PC-3 (cell line): Measurements from ENCODE around the gene MTM1. TPM values are rescaled to one million over a fixed set of nuclear protein-coding genes. Genes with fewer than 3 reads are reported as not detected.

Source experiments
- ATAC-seq: fragments of 200-7000 bp; cut with Tn5 transposase; 2 replicates; pipeline ENCODE4 v1.9.1; 2020; ENCODE audit warnings: mild to moderate bottlenecking, moderate library complexity
- BruUV-seq: library from RNA; stranded (reverse); fragments of 400-500 nt; replicated peaks from 2 replicates; lab custom pipeline; 2021; lab: Mats Ljungman, UMichigan
- CTCF ChIA-PET: fragments of 300-600 bp; sonication (Branson Sonifier 250); formaldehyde crosslinking; loops from one replicate; lab custom pipeline; 2022; ENCODE audit warnings: antibody characterized with exemption; lab: Charles Lee
- POLR2A ChIA-PET: fragments of 300-600 bp; sonication (Branson Sonifier 250); formaldehyde crosslinking; loops from one replicate; lab custom pipeline; 2022; ENCODE audit warnings: antibody characterized with exemption; ENCODE audit not compliant: unreplicated experiment; lab: Charles Lee
- DNase-seq: peaks from one replicate; pipeline ENCODE4 v3.0.0-alpha.2; 2015
- H2AFZ ChIP-seq: fragments of 300-600 bp; sonication (generic); 2 replicates; pipeline ENCODE4 v1.6.0; 2016; ENCODE audit warnings: antibody characterized with exemption, low read length
- H3F3A ChIP-seq: fragments of 300-600 bp; sonication (generic); one replicate; pipeline ENCODE4 v1.6.0; 2017; ENCODE audit warnings: antibody characterized with exemption, low read length, control low read depth, mild to moderate bottlenecking; ENCODE audit not compliant: unreplicated experiment
- H3K27ac ChIP-seq: fragments of 300-600 bp; sonication (generic); 2 replicates; pipeline ENCODE4 v1.5.1; 2016; ENCODE audit warnings: mild to moderate bottlenecking, low read length
- H3K27me3 ChIP-seq: fragments of 300-600 bp; sonication (generic); 2 replicates; pipeline ENCODE4 v1.6.1; 2016; ENCODE audit warnings: low read length, mixed read lengths
- H3K36me3 ChIP-seq: fragments of 300-600 bp; sonication (generic); 2 replicates; pipeline ENCODE4 v1.6.1; 2016; ENCODE audit warnings: low read depth, mixed run types, low read length, mixed read lengths
- H3K4me1 ChIP-seq: fragments of 300-600 bp; sonication (generic); 2 replicates; pipeline ENCODE4 v1.5.1; 2016; ENCODE audit warnings: low read length; ENCODE audit not compliant: insufficient read depth
- H3K4me2 ChIP-seq: fragments of 300-600 bp; sonication (generic); 2 replicates; pipeline ENCODE4 v1.6.0; 2016; ENCODE audit warnings: low read length
- H3K4me3 ChIP-seq: fragments of 300-600 bp; sonication (generic); 2 replicates; pipeline ENCODE4 v1.5.1; 2016; ENCODE audit warnings: mild to moderate bottlenecking, low read length, mixed read lengths
- H3K79me2 ChIP-seq: fragments of 300-600 bp; sonication (generic); 2 replicates; pipeline ENCODE4 v1.6.1; 2017; ENCODE audit warnings: low read length, mixed read lengths
- H3K9ac ChIP-seq: fragments of 300-600 bp; sonication (generic); 2 replicates; pipeline ENCODE4 v1.6.0; 2016; ENCODE audit warnings: mild to moderate bottlenecking, low read length
- H3K9me2 ChIP-seq: fragments of 300-600 bp; sonication (generic); replicated peaks from 2 replicates; pipeline ENCODE4 v1.6.1; 2016; ENCODE audit warnings: mixed run types, low read length, mixed read lengths
- H3K9me3 ChIP-seq: fragments of 300-600 bp; sonication (generic); 2 replicates; pipeline ENCODE4 v1.6.1; 2016; ENCODE audit warnings: low read length, mixed read lengths
- H4K20me1 ChIP-seq: fragments of 300-600 bp; sonication (generic); 2 replicates; pipeline ENCODE4 v1.6.1; 2016; ENCODE audit warnings: low read length, mixed read lengths
- EZH2 ChIP-seq: fragments of 300-600 bp; sonication (generic); IDR thresholded peaks from one replicate; pipeline ENCODE4 v1.6.1; 2017; ENCODE audit warnings: antibody characterized with exemption, mild to moderate bottlenecking, low read length; ENCODE audit not compliant: unreplicated experiment
- EZH2phosphoT487 ChIP-seq: fragments of 300-600 bp; sonication (generic); IDR thresholded peaks from 2 replicates; pipeline ENCODE4 v1.6.1; 2018; ENCODE audit warnings: mild to moderate bottlenecking, antibody characterized with exemption, low read length, borderline replicate concordance
- intact Hi-C: fragments of 100-400 bp; cut with micrococcal nuclease; formaldehyde crosslinking; loops from 2 replicates; pipeline ENCODE4 v1.9.0; 2023
- total RNA-seq: library from RNA; depleted of rRNA; stranded (reverse); fragments of >200 nt; gene quantifications from 2 replicates; pipeline ENCODE4 v1.2.3, GENCODE V29; 2014
- TF ChIP-seq, protein P1 (sequence below): fragments of 300-600 bp; sonication (generic); conservative IDR thresholded peaks from 2 replicates; pipeline ENCODE4 v1.5.1; 2017; ENCODE audit warnings: antibody characterized with exemption, low read depth, mild to moderate bottlenecking, low read length

Gene MTM1
- total RNA-seq, 1 experiment from 2014 or later = 13.7 TPM

DNA sequence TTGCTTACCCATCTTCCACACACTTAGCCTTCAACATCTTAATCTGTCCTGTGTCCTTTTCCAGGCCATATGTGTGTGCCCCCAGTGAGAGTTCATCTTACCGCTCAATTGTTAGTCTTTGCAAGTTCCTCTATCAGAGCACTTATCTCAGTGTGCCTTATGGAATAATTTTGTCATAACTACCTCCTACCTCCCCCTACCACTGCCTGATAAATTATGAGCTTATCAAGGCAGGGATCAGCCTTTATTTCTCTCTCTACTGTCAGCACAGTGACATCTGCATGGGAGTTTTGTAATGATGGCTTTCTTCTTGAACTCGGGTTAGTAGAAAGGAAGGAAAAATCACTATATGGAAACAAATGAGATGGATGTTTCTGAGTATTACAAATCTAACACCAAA is 53.2 kb downstream of the MTM1 start:
- no TSS peak for BruUV-seq
- Histone ChIP-seq H4K20me1 (no peaks in the 10 kb centered on the region), H3K4me2 (no peak overlapping the region), H3K79me2 (no peaks in the 10 kb centered on the region), H3K4me3 (no peak overlapping the region), H3K9me3 (no peaks in the 10 kb centered on the region), H3F3A (no peaks in the 10 kb centered on the region), H3K9ac (no peak overlapping the region), H3K27ac (no peak overlapping the region), H3K27me3 (no peaks in the 10 kb centered on the region), H3K9me2 (no peaks in the 10 kb centered on the region), H2AFZ (no peak overlapping the region), H3K36me3 (no peaks in the 10 kb centered on the region), H3K4me1 (no peaks in the 10 kb centered on the region)
- DNase-seq (no peak), ATAC-seq (no peak)
- no peak for TF ChIP-seq EZH2
- TF ChIP-seq, protein P1, sequence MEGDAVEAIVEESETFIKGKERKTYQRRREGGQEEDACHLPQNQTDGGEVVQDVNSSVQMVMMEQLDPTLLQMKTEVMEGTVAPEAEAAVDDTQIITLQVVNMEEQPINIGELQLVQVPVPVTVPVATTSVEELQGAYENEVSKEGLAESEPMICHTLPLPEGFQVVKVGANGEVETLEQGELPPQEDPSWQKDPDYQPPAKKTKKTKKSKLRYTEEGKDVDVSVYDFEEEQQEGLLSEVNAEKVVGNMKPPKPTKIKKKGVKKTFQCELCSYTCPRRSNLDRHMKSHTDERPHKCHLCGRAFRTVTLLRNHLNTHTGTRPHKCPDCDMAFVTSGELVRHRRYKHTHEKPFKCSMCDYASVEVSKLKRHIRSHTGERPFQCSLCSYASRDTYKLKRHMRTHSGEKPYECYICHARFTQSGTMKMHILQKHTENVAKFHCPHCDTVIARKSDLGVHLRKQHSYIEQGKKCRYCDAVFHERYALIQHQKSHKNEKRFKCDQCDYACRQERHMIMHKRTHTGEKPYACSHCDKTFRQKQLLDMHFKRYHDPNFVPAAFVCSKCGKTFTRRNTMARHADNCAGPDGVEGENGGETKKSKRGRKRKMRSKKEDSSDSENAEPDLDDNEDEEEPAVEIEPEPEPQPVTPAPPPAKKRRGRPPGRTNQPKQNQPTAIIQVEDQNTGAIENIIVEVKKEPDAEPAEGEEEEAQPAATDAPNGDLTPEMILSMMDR = no peak
- no peak for TF ChIP-seq EZH2phosphoT487
- intact Hi-C loops = no loop called here
- CTCF ChIA-PET = no interaction called here
- POLR2A ChIA-PET = no interaction called here

DNA sequence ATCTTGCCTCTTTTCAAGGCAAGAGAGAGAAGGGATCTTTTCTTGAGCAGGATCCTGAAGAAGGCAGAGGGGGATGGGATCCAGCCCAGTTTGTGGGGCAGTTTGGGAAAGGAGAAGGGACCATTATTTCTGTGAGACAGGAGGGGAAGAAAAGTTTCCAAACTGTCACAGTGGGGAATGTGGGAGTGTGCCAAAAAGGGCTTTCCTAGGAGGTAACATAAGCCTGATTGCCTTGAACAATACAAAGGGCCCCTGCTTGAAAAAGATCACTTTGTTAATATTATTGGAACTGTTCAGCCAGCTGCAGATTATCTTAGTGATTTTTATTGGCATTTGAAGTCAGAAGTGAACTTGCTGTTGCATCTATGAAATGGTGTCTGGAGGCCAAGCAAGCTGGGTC is 55.2 kb downstream of the MTM1 start:
- H3F3A ChIP-seq = no peaks in the 10 kb centered on the region
- H3K27ac ChIP-seq = no peak overlapping the region
- H3K9me2 ChIP-seq = no peaks in the 10 kb centered on the region
- intact Hi-C loops = no loop called here
- no peak overlapping the region for H2AFZ ChIP-seq
- no peak for DNase-seq
- H4K20me1 ChIP-seq = no peaks in the 10 kb centered on the region
- no peak overlapping the region for H3K9ac ChIP-seq
- CTCF ChIA-PET = no interaction called here
- no peaks in the 10 kb centered on the region for H3K79me2 ChIP-seq
- H3K27me3 ChIP-seq = no peaks in the 10 kb centered on the region
- no peaks in the 10 kb centered on the region for H3K4me1 ChIP-seq
- H3K9me3 ChIP-seq = no peaks in the 10 kb centered on the region
- POLR2A ChIA-PET = no interaction called here
- H3K4me3 ChIP-seq = no peak overlapping the region
- TF ChIP-seq EZH2 (no peak), EZH2phosphoT487 (no peak)
- TF ChIP-seq, protein P1 = no peak
- ATAC-seq = no peak
- no peak overlapping the region for H3K4me2 ChIP-seq
- BruUV-seq = no TSS peak
- H3K36me3 ChIP-seq = no peaks in the 10 kb centered on the region

DNA sequence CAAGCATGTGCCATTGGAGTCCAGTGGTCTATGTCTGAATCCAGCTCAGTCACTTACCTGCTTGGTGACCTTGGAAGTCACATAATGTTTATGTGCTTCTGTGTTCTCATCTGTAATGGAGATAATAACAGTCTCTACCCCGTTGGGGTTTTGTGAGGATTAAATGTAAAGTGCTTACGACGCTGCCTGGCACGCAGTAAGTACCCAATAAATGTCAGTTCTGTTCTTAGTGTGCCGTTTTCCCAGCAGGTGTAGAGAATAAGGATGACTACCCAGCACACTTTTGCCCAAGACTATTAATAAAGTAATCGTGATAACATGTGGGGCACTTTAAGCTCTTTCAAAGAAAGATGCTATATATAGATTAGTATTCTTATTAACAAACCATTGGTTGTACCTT is 56.7 kb downstream of the MTM1 start:
- BruUV-seq = no TSS peak
- H3K4me2 ChIP-seq = no peak overlapping the region
- intact Hi-C loops = no loop called here
- H3K9me2 ChIP-seq = no peaks in the 10 kb centered on the region
- ChIA-PET POLR2A (no interaction called here), CTCF (no interaction called here)
- H4K20me1 ChIP-seq = no peaks in the 10 kb centered on the region
- H3K4me1 ChIP-seq = no peaks in the 10 kb centered on the region
- H3K9me3 ChIP-seq = no peaks in the 10 kb centered on the region
- H3K27ac ChIP-seq = no peak overlapping the region
- H3K9ac ChIP-seq = no peak overlapping the region
- H3K79me2 ChIP-seq = no peaks in the 10 kb centered on the region
- no peak overlapping the region for H2AFZ ChIP-seq
- H3F3A ChIP-seq = no peaks in the 10 kb centered on the region
- TF ChIP-seq EZH2 = no peak
- no peak for TF ChIP-seq EZH2phosphoT487
- no peaks in the 10 kb centered on the region for H3K36me3 ChIP-seq
- H3K27me3 ChIP-seq = no peaks in the 10 kb centered on the region
- DNase-seq (no peak), ATAC-seq (no peak)
- H3K4me3 ChIP-seq = no peak overlapping the region
